GM21786 (cell line): ENCODE data around the gene GPR156.

Experiments
- ATAC-seq: cut with Tn5 transposase; IDR thresholded peaks from one replicate; pipeline ENCODE4 v1.9.1; 2021; ENCODE audit not compliant: unreplicated experiment

Gene GPR156

DNA sequence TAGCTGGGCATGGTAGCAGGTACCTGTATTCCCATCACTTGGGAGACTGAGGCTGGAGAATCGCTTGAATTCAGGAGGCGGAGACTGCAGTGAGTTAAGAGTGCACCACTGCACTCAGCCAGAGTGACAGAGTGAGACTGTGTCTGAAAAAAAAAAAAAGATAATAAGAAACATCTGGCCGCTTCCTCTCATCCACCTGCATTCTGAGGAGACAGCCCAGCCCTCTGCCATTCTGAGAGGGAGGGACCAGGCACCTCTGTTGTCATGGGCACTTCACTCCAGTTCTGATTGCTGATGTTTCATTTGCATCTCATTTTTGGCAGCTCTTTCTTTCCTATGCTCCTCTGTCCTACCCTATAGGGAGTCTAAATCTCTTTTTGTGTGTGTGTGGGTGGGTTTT lies 154.4 kb downstream of the GPR156 start:
- no peak for ATAC-seq

DNA sequence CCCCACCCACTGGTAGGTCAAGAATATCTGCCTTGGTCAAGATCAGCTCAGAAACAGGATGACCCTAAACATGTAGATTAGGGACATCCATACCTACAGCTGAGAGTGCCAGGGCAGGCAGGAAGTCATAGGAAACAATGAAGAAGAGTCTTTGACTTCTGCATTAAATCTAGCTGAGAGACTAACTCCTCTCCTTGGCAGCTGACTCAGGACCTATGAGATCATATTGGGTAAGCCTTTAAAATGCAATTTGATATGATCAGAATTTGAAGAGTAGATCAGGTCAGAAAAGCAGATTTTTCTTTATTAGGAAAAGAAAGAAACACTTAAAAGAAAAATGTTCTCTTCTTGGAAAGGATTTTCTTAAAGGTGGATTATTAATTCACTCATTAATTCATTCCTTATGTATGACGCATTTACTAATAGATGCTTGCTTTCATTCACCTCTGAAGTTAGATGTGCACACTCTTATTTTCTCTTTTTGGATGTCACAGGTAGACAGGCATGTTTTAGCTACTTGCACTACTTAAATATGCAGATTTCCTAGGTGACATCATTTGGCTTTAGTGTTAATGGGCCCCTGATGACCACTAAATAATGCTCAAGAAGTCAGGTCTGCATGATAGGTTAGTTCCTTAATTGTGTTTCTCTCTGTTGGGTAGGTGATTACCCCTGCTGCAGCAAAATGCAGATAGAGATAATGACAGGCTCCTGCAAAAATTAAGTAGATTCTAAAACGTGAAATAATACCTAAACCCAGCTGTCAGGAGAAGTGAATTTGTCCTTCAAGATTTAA lies 155.1 kb downstream of the GPR156 start:
- no peak for ATAC-seq

DNA sequence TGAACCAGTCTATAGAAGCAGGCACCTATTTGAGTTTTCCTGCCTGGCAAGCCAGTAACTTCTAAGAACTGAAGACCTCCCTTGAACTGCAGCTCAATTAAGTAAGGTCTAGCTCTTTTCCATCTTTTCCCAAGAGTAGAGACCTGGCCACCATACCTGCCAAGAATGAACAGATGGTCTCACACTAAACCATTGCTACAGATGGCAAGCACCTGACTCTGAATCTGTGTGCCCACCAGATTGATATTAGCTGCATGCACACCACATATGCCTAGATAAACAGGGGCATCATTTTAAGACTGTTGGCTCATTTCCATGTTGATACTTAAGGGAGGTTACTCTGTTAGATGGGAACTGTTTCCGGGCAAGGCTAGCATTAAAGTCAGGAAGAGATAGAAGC lies 156.0 kb downstream of the GPR156 start:
- ATAC-seq = no peak

DNA sequence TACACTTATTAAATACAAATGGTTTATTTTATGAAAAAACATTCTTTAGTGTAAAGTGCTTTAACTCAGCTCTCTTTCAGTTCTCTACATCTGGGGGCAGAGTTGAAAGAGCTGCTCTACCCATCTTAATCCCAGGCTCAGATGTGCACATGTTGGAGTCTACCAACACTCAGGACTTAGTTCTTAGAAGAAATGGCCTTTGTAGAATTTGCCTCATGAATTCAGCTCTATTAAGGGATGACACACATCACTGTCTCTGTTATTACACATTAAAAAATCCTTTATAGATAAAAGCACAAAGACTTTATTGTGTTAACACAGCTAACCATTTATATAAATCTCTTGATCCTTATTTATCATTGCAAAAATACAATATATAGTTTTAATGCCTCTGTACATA lies 159.0 kb downstream of the GPR156 start:
- no peak for ATAC-seq

DNA sequence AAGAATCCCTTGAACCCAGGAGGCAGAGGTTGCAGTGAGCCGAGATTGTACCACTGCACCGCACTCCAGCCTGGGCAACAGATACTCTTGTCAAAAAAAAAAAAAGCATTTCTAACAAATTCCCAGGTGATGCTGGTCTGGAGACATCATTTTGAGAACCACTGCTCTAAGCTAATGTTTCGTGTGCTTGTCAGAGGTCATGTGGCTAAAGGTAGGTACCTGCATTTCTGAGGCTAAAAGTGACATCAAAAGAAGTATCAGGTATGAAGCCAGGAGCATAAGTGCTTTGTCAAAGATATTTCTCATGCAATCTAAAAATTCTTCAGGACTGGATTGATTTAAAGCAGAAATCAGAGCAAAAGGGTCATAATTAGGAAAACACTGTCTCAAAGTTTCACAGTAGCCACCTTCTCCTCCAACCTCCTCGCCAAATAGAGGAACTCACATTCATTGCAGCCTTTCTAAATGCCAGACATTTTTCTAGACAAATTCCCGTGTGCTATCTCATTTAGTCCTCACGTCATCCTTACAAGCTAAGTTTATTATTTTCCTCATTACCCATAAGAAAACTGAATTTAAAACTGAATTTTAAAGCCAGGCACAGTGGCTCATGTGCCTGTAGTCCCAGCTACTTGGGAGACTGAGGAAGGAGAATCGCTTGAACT lies 165.0 kb downstream of the GPR156 start:
- ATAC-seq = no peak
